ENCODE data around the gene HMG20A.

Gene HMG20A

DNA sequence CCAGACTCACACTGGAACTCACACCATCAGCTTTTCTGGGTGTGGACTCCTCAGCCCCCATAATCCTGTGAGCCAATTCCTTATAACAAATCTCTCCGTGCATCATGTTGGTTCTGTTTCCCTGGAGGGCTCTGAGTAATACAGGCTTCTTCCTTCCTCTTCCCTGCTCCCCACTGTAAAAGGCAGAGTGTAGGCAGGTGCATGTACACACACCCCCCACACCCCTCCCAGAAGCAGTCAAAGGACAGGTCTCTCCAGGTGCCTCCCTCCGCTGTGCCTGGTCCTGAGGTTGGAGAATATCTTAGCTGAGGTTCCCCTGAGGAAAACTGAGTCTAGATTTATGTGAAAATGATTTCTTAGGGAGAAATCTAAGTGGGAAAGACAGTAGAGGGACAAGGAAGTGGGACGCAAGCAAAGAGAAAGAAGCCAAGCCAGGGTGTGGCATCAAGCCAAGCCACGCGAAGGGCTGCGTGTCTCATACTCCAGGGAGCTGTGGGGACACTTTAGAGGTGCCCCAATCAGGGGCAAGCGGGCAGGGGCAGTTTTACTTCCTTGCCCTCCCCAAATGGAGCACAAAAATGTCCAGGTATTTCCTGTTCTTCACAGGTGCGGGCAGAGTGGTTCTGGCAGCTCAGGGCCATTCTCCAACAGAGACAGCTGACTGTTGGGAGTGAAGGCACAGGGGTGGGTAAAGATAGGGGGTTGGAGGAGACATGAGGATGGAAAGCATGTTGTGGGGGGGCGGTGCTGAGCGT, 86.6 kb downstream of the HMG20A start:
- TF ChIP-seq ZFP30 (CRISPR knock-in tag; IDR thresholded peaks at IDR 0.05) (no peak), ESRRG (CRISPR knock-in tag; IDR thresholded peaks at IDR 0.05) (no peak), TCF4 (CRISPR knock-in tag; IDR thresholded peaks at IDR 0.05; ENCODE audit: borderline replicate concordance) (no peak), PPARA (CRISPR knock-in tag; IDR thresholded peaks at IDR 0.05; ENCODE audit: borderline replicate concordance) (no peak), ZFP3 (CRISPR knock-in tag; IDR thresholded peaks at IDR 0.05) (no peak), ARNTL (CRISPR knock-in tag; IDR thresholded peaks at IDR 0.05; ENCODE audit: borderline replicate concordance, low read depth) (no peak), GLIS3 (CRISPR knock-in tag; IDR thresholded peaks at IDR 0.05) (no peak)
- TF ChIP-seq, protein P1, sequence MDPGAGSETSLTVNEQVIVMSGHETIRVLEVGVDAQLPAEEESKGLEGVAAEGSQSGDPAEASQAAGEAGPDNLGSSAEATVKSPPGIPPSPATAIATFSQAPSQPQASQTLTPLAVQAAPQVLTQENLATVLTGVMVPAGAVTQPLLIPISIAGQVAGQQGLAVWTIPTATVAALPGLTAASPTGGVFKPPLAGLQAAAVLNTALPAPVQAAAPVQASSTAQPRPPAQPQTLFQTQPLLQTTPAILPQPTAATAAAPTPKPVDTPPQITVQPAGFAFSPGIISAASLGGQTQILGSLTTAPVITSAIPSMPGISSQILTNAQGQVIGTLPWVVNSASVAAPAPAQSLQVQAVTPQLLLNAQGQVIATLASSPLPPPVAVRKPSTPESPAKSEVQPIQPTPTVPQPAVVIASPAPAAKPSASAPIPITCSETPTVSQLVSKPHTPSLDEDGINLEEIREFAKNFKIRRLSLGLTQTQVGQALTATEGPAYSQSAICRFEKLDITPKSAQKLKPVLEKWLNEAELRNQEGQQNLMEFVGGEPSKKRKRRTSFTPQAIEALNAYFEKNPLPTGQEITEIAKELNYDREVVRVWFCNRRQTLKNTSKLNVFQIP (CRISPR knock-in tag; IDR thresholded peaks at IDR 0.05; ENCODE audit: borderline replicate concordance, low read depth), result no peak
- TF ChIP-seq, protein P2, sequence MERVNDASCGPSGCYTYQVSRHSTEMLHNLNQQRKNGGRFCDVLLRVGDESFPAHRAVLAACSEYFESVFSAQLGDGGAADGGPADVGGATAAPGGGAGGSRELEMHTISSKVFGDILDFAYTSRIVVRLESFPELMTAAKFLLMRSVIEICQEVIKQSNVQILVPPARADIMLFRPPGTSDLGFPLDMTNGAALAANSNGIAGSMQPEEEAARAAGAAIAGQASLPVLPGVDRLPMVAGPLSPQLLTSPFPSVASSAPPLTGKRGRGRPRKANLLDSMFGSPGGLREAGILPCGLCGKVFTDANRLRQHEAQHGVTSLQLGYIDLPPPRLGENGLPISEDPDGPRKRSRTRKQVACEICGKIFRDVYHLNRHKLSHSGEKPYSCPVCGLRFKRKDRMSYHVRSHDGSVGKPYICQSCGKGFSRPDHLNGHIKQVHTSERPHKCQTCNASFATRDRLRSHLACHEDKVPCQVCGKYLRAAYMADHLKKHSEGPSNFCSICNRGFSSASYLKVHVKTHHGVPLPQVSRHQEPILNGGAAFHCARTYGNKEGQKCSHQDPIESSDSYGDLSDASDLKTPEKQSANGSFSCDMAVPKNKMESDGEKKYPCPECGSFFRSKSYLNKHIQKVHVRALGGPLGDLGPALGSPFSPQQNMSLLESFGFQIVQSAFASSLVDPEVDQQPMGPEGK (CRISPR knock-in tag; IDR thresholded peaks at IDR 0.05; ENCODE audit: borderline replicate concordance), result no peak
- TF ChIP-seq, protein P3, sequence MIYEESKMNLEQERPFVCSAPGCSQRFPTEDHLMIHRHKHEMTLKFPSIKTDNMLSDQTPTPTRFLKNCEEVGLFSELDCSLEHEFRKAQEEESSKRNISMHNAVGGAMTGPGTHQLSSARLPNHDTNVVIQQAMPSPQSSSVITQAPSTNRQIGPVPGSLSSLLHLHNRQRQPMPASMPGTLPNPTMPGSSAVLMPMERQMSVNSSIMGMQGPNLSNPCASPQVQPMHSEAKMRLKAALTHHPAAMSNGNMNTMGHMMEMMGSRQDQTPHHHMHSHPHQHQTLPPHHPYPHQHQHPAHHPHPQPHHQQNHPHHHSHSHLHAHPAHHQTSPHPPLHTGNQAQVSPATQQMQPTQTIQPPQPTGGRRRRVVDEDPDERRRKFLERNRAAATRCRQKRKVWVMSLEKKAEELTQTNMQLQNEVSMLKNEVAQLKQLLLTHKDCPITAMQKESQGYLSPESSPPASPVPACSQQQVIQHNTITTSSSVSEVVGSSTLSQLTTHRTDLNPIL (CRISPR knock-in tag; IDR thresholded peaks at IDR 0.05; ENCODE audit: low read depth), result no peak
- TF ChIP-seq, protein P4, sequence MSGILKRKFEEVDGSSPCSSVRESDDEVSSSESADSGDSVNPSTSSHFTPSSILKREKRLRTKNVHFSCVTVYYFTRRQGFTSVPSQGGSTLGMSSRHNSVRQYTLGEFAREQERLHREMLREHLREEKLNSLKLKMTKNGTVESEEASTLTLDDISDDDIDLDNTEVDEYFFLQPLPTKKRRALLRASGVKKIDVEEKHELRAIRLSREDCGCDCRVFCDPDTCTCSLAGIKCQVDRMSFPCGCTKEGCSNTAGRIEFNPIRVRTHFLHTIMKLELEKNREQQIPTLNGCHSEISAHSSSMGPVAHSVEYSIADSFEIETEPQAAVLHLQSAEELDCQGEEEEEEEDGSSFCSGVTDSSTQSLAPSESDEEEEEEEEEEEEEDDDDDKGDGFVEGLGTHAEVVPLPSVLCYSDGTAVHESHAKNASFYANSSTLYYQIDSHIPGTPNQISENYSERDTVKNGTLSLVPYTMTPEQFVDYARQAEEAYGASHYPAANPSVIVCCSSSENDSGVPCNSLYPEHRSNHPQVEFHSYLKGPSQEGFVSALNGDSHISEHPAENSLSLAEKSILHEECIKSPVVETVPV (CRISPR knock-in tag; IDR thresholded peaks at IDR 0.05), result no peak
- ATAC-seq, result no peak; the same call in 2 of the 3 replicates

DNA sequence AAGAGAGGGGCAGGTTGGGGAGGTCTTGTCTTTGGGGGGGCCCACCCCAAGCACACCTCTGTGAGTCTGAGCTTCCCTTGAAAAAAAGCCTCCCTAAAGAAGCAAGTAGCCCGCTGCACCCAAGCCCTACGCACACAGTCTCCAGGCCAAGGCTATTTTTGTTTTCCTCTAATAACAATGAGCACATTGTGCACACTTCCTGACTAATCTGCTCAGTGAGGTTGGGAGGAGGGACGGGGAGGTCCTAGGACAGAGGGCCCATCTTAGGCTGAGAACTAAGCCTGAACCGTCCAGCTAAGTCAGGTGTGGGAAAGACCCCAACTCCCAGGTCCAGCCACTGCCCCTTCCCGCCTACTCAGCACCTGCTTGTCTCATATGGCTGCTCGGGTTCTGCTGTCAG, 87.2 kb downstream of the HMG20A start:
- ATAC-seq, result peak; percentile 69
- TF ChIP-seq CSDC2 (CRISPR knock-in tag; IDR thresholded peaks at IDR 0.05) (no peak), TCF4 (CRISPR knock-in tag; IDR thresholded peaks at IDR 0.05; ENCODE audit: borderline replicate concordance) (no peak), ZFP30 (CRISPR knock-in tag; IDR thresholded peaks at IDR 0.05) (no peak), SNAI2 (CRISPR knock-in tag; IDR thresholded peaks at IDR 0.05) (no peak)
- TF ChIP-seq, protein P2 (CRISPR knock-in tag; IDR thresholded peaks at IDR 0.05; ENCODE audit: borderline replicate concordance), result no peak

DNA sequence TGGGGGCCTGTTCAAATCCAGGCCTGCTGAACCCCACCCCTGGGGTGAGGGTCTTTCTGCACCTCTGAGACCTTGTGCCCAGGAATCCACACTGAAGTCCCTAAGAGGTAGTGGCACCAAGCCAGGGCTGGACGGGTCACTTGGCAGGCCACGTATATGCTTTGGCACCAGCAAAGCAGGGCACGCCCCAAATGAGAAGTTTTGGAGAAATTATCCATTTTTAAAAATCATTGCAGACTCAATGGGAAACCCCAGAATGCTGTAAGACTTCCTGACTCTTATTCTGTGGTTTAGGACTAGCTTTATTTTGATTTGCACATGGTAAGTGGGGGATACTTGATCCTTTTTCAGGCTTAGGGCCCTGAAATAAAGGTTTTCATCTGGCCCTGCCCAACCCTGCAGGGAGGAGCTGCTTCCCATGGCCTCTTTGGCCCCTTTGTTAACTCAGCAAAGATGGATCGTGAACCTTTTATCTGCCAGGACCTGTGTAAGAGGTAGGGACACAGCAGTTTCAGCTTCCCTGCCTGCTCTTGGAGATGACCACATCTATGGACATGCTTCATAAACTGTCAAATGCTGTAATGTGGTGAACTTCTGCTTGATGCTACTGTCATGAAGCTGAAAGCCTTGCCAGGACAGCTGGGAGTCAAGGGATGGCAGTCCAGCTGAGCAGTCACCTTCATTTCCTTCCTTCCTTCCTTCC, 88.0 kb downstream of the HMG20A start:
- ATAC-seq, result no peak
- TF ChIP-seq, protein P5, sequence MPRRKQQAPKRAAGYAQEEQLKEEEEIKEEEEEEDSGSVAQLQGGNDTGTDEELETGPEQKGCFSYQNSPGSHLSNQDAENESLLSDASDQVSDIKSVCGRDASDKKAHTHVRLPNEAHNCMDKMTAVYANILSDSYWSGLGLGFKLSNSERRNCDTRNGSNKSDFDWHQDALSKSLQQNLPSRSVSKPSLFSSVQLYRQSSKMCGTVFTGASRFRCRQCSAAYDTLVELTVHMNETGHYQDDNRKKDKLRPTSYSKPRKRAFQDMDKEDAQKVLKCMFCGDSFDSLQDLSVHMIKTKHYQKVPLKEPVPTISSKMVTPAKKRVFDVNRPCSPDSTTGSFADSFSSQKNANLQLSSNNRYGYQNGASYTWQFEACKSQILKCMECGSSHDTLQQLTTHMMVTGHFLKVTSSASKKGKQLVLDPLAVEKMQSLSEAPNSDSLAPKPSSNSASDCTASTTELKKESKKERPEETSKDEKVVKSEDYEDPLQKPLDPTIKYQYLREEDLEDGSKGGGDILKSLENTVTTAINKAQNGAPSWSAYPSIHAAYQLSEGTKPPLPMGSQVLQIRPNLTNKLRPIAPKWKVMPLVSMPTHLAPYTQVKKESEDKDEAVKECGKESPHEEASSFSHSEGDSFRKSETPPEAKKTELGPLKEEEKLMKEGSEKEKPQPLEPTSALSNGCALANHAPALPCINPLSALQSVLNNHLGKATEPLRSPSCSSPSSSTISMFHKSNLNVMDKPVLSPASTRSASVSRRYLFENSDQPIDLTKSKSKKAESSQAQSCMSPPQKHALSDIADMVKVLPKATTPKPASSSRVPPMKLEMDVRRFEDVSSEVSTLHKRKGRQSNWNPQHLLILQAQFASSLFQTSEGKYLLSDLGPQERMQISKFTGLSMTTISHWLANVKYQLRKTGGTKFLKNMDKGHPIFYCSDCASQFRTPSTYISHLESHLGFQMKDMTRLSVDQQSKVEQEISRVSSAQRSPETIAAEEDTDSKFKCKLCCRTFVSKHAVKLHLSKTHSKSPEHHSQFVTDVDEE (CRISPR knock-in tag; IDR thresholded peaks at IDR 0.05), result no peak
- TF ChIP-seq, protein P2 (CRISPR knock-in tag; IDR thresholded peaks at IDR 0.05; ENCODE audit: borderline replicate concordance), result no peak

All from SK-N-SH treated with all-trans-retinoic acid at 6 μM for 48 hours (cell line).